ENCODE data around the gene SPINK5. TPM values are rescaled to one million over a fixed set of nuclear protein-coding genes. Genes with fewer than 3 reads are reported as not detected.

Gene SPINK5
- total RNA-seq, 4 donors from 2014 or later = 0.94 to 47.0 (median 1.6) TPM

DNA sequence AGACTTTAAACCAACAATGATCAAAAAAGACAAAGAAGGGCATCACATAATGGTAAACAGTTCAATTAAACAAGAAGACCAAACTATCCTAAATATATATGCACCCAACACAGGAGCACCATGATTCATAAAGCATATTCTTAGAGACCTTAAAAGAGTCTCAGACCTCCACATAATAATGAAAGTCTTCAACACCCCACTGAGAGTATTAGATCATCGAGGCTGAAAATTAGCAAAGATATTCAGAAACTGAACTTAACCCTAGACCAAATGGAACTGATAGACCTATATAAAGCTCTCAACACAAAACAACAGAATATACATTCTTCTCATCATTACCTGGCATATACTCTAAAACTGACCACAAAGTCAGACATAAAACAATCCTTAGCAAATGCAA is 92.8 kb downstream of the SPINK5 start:
- TF ChIP-seq POLR2AphosphoS5 (IDR thresholded peaks at IDR 0.05) (no peak), POLR2A (IDR thresholded peaks at IDR 0.05) (no peak), EP300 (IDR thresholded peaks at IDR 0.05) (no peak)
- TF ChIP-seq, protein P1, sequence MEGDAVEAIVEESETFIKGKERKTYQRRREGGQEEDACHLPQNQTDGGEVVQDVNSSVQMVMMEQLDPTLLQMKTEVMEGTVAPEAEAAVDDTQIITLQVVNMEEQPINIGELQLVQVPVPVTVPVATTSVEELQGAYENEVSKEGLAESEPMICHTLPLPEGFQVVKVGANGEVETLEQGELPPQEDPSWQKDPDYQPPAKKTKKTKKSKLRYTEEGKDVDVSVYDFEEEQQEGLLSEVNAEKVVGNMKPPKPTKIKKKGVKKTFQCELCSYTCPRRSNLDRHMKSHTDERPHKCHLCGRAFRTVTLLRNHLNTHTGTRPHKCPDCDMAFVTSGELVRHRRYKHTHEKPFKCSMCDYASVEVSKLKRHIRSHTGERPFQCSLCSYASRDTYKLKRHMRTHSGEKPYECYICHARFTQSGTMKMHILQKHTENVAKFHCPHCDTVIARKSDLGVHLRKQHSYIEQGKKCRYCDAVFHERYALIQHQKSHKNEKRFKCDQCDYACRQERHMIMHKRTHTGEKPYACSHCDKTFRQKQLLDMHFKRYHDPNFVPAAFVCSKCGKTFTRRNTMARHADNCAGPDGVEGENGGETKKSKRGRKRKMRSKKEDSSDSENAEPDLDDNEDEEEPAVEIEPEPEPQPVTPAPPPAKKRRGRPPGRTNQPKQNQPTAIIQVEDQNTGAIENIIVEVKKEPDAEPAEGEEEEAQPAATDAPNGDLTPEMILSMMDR (IDR thresholded peaks at IDR 0.05) = no peak
- no peak overlapping the region for H3K4me3 ChIP-seq
- H3K27me3 ChIP-seq = no peaks in the 10 kb centered on the region
- 83 to 100% methylated on average over 1 of the region's 1 CpG for WGBS, 2 donors (ENCODE audit: low coverage in 1 of 2)
- no peaks in the 10 kb centered on the region for H3K4me1 ChIP-seq
- no peaks in the 10 kb centered on the region for H3K36me3 ChIP-seq
- no peak for ATAC-seq
- H3K9me3 ChIP-seq = no peaks in the 10 kb centered on the region
- H3K27ac ChIP-seq = no peak overlapping the region

DNA sequence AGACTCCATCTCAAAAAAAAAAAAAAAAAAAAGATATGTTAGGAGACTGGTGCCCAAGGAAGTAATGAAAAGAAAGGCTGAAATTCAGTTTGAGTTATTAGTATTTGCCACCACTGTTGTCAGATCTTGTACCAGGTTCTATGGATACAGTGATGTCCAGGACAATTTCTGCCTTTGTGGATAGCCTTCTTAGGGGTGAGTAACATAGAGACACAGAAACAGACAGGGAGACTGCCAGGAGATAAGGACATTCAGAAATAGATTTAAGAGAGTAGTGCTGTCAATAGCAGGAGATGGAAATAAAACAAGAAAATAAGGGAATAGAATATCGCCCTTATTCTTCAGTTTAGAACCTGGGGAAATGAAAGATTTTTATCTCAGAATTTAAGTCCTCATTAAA is 98.3 kb downstream of the SPINK5 start:
- Histone ChIP-seq H3K4me1 (no peaks in the 10 kb centered on the region), H3K4me3 (no peak overlapping the region), H3K9me3 (no peaks in the 10 kb centered on the region), H3K27ac (no peak overlapping the region), H3K27me3 (no peaks in the 10 kb centered on the region), H3K36me3 (no peaks in the 10 kb centered on the region)
- no peak for TF ChIP-seq POLR2AphosphoS5 (IDR thresholded peaks at IDR 0.05)
- TF ChIP-seq POLR2A (IDR thresholded peaks at IDR 0.05) = no peak
- TF ChIP-seq, protein P1 (IDR thresholded peaks at IDR 0.05) = no peak
- ATAC-seq = no peak
- WGBS, 2 donors (ENCODE audit: low coverage in 1 of 2) = 100% methylated on average over 1 of the region's 1 CpG

- H3K27ac ChIP-seq = no peak overlapping the region
- no peak for ATAC-seq
- no peak overlapping the region for H3K4me3 ChIP-seq
- no peaks in the 10 kb centered on the region for H3K36me3 ChIP-seq
- no peaks in the 10 kb centered on the region for H3K9me3 ChIP-seq
- no peaks in the 10 kb centered on the region for H3K4me1 ChIP-seq
- 100% methylated on average over 1 of the region's 1 CpG; no CpG with 5 or more reads in 1 of the 2 donors for WGBS, 2 donors (ENCODE audit: low coverage in 1 of 2)
- no peaks in the 10 kb centered on the region for H3K27me3 ChIP-seq
- TF ChIP-seq, protein P1 (IDR thresholded peaks at IDR 0.05) = no peak
- TF ChIP-seq POLR2AphosphoS5 (IDR thresholded peaks at IDR 0.05) (no peak), EP300 (IDR thresholded peaks at IDR 0.05) (no peak), POLR2A (IDR thresholded peaks at IDR 0.05) (no peak)
Measured at GRCh38 chr5:148163345-148163744, 99.6 kb downstream of the SPINK5 start.

- Histone ChIP-seq H3K4me1 (no peaks in the 10 kb centered on the region), H3K9me3 (no peaks in the 10 kb centered on the region), H3K36me3 (no peaks in the 10 kb centered on the region), H3K4me3 (no peak overlapping the region), H3K27ac (no peak overlapping the region), H3K27me3 (no peaks in the 10 kb centered on the region)
- TF ChIP-seq POLR2AphosphoS5 (IDR thresholded peaks at IDR 0.05) = no peak
- 63 to 72% methylated on average over 4 of the region's 4 CpGs for WGBS, 2 donors (ENCODE audit: low coverage in 1 of 2)
- no peak for ATAC-seq
Measured at GRCh38 chr5:148166550-148167283, 102.9 kb downstream of the SPINK5 start.

DNA sequence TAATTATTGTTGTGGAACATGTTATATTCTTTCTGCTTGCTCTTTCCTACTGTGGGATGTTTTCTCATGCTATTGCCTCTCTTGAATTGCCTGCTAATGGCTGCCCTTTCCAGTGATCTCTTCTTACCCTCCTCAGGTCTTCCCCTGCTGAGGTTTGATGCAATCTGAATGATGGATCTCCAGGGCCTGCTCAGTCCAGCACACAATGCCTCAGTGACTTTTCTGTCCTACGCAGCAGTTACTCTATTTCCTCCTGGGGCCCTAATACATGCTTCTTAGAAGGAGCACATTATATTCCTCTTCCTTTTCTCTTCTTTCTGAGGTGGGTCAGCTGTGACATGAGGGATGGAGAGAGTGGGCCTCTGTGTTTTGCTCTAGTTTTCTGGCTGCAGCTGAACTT is 104.5 kb downstream of the SPINK5 start, which contains the start of gene SPINK14:
TSS of gene SPINK14 (plus strand) at position 301 of the 400 bp plus-strand sequence. CDS start 1,187 bp downstream, outside the sequence.
- H3K27me3 ChIP-seq = no peaks in the 10 kb centered on the region
- TF ChIP-seq POLR2AphosphoS5 (IDR thresholded peaks at IDR 0.05) = no peak
- TF ChIP-seq POLR2A (IDR thresholded peaks at IDR 0.05) = no peak
- TF ChIP-seq, protein P1 (IDR thresholded peaks at IDR 0.05) = no peak
- no peak for TF ChIP-seq EP300 (IDR thresholded peaks at IDR 0.05)
- 86% methylated on average over 1 of the region's 1 CpG; no CpG with 5 or more reads in 1 of the 2 donors for WGBS, 2 donors (ENCODE audit: low coverage in 1 of 2)
- no peak within 1 kb of the TSS for H3K27ac ChIP-seq
- no peak within 1 kb of the TSS for H3K4me3 ChIP-seq
- ATAC-seq = no peak
- no peaks in the 10 kb centered on the region for H3K4me1 ChIP-seq
- no peaks in the 10 kb centered on the region for H3K36me3 ChIP-seq
- H3K9me3 ChIP-seq = no peaks in the 10 kb centered on the region
